Embryonic facial prominence (tissue), 1 donor: ENCODE data around the gene ABCA8.

Experiments used
- DNase-seq: peaks from one replicate; pipeline ENCODE4 v3.0.0-alpha.2; 2016; ENCODE audit errors: extremely low spot score

The ABCA8 gene

DNA sequence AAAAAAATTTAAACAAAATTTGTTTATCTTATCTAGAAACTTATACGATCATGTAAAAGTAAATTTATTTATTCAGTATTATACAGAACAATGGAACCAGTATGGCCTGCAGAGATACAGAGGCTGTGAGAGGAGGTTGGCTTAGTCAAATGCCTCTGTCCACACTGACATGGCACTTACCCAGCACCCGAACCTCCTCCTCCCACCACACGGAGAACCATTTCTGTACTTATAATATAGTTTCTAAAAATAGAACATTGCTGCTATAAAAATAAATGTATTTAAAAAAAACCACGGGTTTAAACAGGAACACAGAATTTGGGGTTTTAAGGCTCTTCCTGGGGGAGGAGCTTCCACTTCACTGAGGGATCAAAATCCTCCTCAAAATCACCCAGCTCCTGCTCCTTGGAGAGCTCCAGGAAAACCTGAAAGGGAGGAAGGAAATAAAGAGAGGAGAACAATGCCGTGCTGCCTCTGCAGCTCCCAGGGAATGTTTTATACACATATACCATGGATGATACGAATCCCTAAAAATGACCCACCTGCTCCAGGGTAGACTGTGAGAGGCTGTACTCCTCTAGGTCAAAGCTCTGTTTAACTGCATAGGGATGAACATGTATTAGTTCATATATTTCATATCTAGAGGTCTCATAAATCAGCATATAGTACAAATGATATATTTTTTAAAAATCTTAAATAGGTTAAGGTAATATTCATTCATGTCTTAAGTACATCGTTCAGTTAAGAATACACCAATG, 87.3 kb downstream of the ABCA8 start:
- no peak for DNase-seq

DNA sequence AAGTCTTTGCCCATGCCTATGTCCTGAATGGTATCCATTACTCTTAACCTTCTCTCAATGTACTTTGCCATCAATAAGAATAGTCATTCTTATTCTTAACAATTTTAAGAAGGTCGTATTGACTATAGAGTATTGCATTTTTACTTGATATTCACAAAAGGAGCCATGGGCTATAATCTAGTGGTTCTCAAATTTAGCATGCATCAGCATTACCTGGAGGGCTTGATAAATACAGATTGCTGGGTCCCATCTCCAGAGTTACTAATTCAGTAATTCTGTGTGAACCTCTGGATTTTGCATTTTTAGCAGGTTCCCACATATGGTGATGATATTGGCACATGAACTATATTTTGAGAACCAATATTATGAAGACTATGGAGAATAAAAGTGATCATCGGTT, 89.6 kb downstream of the ABCA8 start:
- no peak for DNase-seq

DNA sequence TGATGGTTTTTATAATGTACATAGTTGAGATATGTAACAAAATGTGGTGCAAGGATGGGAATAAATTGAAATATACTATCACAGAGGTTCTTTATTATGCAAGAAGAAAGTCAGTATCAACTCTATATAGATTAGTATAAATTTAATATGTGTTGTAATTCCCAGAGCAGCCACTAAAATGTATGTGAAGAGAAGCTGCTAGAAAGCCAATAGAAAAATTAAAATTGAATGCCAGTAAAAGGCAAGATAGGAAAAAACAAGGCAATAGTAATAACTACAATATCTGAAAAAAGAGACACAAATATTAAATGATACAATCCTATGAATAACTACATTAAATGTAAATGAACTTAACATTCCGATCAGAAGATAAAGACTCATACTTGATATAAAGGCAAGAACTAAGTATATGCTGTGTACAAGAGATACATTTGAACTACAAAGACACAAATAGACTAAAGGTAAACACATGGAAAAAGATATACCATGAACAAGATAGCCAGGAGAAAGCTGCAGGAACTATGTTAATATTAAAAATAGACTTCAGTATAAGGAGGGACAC, 92.0 kb downstream of the ABCA8 start:
- no peak for DNase-seq

DNA sequence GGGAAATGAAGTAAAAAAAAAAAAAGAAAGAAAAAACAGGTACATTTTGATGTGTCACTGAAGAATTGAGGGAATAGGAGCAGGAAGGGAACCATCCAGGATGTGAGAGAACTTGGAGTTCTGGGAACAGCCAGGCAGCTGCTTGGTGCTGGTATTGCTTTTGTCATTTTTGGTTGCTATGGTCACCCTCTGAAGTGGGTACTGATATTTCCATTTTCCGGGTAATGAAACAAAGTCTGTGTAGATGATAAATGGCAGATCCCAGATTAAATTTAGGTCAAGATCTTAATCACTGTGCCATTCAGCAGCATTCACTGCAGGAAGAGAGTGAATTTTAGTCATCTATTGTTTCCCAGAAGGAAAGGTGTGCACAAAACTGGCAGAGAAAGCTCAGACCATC, 93.6 kb downstream of the ABCA8 start:
- DNase-seq = no peak

DNA sequence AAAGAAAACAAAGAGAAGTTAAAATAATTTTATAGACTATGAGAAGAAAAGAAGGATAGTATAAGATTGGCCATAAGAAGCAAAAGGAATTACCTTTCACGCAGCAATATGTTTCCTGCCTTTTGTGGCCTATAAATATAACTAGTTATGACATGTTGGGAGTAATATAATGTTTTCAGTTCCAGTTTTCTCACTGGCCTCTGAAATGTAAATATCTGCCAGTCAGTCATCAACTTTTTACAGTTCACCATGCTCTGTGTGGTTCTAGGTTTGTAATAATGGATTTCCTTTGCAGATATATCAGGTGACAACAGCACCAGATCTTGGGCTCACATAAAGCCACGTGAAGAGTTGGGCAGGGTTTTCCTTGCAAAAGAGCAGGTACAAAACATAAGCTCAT, 94.3 kb downstream of the ABCA8 start:
- DNase-seq = no peak

DNA sequence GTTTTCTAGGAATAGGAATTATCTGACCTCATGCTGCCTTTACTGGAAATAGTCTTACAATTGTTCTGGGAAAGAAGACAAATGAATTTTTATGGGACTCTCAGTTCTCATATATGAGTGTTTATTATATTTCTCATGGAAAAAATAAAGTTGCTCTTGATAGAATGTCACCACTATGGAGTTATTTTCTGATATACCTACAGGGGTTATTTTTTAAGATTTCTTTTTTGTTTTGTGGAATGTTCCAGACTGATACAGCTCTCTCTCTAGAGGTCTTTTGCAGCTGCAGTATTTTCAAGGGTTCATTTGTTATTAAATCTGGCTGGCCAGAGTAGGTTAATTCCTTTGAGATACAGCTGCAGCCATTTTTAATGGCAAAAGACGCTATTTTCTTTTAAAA, 100.7 kb downstream of the ABCA8 start:
- no peak for DNase-seq

DNA sequence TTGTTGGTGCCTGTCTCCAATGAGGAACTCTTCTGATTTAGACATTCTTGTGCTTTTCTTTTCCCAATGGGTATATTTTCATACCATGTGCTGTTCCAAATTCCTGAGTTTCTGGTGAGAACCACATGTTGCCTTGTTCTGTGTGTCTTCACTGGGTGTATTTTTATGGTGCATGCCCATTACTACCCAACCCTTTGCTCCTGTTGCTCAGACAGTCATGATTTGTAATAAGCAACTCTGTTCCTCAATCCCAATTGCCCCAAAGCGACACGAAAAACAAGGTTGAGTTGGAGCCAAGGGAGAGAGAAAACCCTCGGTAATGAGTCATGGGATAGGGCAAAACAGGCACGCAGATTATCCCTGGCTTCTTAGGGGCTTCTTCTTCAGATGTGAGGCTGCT, 101.8 kb downstream of the ABCA8 start:
- no peak for DNase-seq

DNA sequence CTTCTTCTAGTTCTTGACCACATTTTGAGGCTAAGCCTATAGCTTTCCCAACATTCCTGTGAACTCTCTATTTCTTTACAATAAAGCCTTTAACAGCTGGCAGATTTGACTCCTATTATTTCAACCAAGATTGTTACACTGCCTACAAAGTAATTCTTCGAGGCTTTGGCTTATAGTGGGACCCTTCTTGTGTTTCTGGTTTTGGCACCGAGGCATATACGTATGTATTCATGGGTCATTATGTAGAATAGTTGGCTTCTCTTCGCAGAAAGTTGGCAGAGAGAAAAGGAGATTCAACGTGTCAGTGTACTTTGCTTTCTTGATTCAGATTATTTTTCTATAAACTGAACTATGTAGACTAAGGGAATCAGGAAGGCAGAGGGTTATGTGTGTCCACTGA, 102.2 kb downstream of the ABCA8 start:
- DNase-seq = no peak

DNA sequence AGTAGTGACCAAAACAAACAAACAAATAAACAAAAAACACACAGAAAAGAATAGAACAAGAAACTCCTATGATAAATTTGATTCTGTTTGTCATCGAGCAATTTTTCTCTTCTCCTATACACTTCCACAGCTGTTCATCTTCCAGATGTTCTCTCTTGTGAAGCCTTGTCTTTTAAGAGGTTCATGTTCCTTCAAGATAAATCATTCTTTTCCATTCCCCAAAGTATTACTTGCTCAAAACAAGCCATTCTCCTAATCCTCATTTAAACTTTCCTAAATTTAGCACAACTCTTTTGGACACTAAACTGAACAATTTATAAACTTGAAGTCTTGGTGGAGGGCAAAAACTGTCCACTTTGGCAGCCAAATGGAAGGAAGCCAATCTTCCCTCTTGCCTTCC, 103.3 kb downstream of the ABCA8 start:
- no peak for DNase-seq

DNA sequence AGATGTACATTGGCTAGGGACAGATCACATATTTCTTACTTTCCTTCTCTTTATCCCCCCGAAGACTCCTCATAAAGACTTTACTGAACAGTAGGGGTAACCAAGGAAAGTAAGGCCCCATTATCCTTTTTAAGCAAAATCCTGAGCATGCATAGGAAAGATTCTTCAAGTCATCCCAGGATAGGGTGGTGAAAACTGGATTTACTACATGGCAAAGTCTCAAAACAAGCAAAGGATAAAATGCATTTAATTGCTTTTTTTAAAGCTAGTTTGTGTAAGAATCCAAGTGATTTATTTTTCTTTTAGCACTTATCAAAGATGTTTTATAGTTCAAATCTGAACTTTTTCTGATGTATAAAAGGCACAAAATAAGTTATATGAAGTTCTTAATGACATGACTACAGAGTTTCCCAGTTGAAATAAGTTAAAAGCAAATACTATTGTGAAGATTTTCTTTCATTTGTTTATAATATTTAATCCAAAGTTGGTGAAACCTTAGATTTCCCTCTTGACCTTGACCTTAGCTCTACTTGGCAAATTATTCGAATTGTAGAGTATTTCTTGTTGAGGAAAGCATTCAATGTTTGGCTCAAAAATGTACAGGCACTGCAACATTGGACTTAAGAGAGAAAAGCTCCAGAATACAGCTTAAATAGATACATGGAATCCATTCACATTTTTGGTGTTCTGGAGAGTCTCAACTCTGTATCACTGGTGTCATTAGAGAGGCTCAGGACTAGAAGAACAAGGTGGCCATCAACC, 104.3 kb downstream of the ABCA8 start:
- DNase-seq = no peak

DNA sequence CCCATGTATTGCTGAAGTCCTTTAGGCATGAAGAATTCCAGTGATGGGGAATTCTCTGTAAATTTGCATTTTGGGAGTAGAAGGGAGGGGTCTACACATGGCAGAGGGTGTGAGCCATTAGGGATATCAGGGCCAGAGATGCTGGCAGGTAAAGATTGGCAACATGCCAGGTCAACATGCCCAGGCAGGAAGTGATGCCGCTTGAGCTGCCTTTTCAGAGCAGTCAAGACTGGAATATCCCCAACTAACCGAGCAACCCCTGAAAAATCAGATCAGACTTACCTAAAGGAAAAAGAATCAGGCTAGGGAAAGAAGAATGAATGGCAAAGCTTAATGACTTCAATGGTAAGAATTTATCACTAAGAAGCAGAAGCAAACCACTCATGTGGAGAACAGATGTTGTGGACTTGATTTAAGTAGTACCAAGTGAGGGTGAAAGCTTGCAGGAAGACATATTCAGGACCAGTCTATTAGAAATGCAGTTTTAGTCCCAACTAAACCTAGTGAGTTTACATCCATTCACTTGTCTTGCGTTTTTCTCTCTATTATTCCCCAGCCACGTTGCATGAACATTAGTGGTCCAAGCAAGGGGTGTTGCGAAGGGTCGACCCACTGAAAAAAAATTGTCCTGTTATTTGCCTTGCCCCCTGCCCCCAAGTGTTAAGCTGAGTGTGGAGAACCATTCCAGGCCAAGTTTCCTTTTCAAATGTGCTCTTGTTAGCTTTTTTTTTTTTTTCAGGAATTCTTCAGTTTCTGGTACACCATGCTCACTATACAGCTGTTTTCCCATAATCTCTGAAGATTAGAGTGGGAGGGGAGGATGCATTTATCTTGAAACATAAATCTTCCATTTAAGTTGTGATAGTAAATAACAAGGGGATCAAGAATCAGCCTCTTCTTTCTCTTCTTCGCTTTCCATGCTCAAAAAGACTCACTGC, 105.2 kb downstream of the ABCA8 start:
- no peak for DNase-seq

DNA sequence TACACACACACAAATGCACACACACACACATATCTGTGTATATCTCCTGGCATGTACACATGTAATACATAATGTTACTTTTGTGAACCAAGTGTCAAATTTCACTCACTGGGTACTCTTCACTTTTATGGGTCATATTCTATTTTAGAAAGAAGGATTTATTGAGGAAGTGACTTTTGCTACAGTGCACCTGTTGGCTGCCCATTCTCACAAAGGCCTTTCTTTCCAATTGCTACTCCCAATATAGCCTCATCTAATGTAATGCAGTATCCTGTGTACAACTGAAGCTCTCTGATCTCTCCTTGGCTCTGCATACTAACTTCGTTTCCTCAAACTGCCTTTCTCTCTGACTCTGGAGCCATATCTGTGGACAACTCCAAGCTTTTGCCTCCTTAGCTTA, 107.5 kb downstream of the ABCA8 start:
- DNase-seq = no peak

DNA sequence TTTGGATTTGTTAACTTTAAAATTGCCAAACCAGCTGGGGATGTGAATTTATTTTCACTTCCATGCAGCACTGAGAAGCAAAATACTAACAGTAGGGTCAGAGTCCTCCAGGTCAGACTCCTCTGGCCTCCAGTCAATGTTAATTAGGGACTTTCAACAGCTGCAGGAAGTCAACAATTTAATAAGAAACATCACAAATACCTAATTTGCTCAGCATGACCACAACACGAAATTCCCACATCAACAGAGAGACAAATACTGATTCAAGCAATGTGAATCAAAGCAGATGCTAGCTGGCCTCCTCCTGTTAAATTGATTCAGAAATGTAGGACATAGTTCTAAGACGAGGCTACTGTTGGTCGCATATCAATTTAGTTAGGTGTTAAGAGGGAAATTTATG, 111.7 kb downstream of the ABCA8 start:
- DNase-seq = no peak

DNA sequence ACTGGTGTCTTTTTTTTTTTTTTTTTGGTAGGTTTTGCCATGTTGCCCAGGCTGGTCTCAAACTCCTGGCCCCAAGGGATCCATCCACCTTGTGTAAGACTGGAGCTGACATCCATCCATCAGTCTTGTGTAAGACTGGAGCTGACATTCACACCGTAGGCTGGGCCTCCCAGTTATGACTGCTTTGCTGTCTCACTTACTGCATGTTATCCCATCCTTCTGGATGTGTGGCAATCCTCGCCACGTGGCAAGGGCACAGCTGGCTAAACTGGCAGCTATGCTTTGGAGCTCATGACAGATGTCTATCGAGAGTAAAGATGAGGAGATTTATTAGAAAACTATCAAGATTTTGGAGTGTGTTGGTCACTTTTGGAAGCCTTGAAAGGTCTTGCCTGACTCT, 115.1 kb downstream of the ABCA8 start:
- no peak for DNase-seq

DNA sequence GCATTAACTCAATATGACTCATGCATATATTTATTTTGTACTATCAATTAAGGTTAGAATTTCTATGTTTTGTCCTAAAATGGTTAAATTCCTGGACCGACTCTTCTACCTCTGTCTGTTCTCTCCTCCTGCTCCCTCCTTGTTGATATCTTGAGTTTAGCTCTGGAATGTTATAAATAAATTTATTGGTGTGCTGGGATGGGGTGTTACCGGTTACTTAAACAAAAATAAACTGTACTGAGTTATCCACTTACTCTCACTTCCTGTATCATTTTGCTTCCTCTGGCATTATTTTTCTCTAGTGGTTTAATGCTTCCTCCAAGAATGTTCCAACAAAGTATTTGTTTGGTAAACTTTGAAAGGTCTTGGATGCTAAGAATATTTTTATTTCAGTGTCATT, 120.1 kb downstream of the ABCA8 start:
- DNase-seq = no peak

DNA sequence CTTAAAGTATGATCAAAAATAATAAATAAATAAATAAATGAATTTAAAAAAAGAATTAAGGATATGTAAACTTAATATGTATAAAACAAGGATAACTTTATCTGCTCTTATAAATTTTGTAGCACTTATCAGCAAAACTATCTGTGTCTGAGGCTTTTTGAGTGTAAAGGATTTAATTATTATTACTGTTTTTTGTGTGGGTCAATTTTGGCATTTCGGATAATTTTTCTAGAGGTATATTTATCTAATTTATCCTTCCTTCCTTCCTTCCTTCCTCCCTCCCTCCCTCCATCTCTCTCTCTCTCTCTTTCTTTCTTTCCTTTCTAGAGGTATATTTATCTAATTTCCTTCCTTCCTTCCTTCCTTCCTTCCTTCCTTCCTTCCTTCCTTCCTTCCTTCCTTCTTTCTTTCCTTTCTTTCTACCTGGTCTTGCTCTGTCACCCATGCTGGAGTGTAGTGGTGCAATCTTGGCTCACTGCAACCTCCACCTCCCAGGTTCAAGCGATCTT, 120.8 kb downstream of the ABCA8 start:
- DNase-seq = no peak

DNA sequence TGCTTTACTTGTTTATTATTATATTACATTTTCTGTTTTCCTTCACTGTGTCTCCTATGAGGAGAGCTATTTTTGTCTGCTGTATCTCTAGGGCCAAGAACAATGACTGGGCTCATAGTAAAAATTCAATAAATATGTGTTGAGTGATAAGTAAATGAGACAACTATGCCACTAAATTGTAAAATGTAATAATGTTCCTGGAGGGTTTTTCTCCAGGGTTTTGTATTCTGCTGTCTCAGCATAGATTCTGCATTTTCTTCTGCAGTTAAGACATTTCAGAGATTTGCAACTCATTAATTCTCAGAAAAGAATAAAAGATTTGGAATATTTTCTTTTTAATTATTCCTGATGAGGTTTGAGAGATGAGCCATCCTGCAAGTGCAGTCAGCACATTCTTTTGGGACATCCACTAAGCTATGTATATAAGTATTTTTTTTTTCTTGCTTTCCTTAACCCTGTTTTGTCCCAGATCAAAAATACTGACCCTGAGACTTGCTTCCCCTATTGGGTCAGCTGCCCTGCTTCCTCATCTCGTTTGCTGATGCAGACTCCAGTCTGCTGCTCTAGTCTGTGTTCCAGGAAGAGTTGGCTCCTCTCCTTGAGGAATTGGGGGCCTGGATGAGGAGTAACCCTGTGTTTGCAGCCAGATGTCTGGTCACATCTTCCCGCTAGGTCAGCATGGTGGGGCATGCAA, 122.9 kb downstream of the ABCA8 start:
- DNase-seq = no peak

DNA sequence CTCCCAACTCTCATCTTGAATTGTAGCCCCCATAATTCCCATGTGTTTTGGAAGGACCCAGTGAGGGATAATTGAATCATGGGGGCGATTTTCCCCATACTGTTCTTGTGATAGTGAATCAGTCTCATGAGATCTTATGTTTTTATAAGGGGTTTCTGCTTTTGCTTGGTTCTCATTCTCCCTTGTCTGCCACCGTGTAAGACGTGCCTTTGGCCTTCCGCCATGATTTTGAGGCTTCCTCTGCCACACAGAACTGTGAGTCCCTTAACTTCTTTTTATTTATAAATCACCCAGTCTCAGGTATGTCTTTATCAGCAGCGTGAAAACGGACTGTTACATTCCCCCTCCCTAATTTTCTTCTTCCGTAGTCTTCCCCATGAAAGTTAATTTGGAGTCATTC, 124.0 kb downstream of the ABCA8 start:
- no peak for DNase-seq

DNA sequence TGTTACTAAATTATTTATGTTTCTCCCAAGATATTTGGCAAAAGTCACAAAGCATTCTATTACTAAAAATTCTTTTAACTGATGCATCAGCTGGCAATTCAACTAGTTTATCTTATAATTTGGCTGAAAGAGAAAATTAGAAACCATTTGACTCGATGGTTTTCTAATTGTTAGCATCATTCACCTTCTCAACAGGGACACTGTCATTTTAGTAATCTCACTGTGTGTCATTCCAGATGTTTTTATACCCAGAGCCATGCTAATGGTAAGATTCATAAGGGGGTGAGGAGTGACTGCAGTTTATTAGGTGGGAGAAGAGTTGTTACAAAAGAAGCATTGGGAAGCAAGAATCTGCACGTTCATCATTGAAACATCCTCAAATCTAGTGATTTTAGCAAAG, 124.9 kb downstream of the ABCA8 start:
- DNase-seq = no peak

DNA sequence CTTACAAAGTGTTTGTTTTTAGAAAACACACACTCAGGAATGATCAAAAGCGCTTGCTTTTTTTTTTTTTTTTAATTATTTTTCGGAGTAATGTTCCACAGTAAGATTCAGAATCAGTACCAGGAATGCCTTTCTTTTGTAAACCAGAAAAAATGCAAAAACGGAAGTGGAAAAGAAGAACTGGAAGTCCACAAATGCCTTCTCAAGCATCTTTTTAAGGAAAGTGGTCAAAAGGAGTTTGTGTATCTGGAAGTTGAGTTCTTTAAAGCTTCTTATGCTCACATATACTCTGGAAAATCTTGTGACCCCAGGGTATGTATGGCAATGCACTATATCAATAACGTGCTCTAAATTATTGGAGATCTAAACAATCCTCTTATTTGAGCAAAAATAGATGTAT, 126.0 kb downstream of the ABCA8 start:
- DNase-seq = no peak

DNA sequence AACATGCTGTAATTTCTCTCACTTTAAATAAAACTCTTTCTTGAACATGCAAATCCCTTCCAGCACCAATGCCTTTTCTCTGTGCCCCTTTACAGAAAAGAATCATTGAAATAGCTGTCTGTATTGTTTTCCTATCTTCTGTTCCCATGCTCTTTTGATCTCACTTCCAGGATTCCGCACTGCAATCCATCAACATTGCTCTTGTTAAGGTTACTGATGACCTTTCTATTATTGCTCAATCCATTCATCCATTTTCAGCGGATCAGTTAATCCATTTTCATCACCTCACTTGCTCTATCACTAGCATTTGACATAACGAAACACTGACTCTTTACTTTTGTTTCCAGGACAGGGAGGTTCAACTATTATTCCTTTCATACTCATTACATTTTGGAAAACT, 130.5 kb downstream of the ABCA8 start:
- DNase-seq = no peak
